ENCODE measurements around the gene ACIN1. TPM values are rescaled to one million over a fixed set of nuclear protein-coding genes. Genes with fewer than 3 reads are reported as not detected.

Gene ACIN1
- total RNA-seq, 1 donor from 2014 or later, result 64.6 TPM

DNA sequence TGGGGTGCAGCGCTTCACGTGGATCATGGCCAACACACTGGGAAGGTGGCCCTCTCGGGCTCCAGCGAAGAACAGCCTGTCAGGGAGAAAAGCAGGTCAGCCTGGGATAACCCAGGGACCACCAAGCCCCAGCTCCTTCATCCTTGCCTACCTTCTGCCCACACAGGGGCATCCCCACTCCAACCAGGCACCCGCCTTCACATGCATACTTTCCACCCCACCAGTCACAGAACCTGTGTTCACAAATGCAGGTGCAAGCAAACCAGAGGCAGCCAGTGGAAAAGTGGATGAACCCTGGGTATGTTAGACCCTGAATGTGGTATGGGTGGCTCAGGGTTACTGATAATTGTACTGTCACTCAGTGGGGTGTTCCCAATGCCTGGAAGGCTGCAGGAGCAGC, 36.5 kb upstream of the ACIN1 start:
- intact Hi-C loops (cut with micrococcal nuclease), result no loop called here
- no peak for DNase-seq
- no peak overlapping the region for H3K27ac ChIP-seq (replicated peaks)

GRCh38 chr14:23130871-23131270, 35.9 kb upstream of the ACIN1 start:
- no peak overlapping the region for H3K4me3 ChIP-seq
- no peak for DNase-seq
- intact Hi-C loops (cut with micrococcal nuclease), result no loop called here
- TF ChIP-seq, protein P1, sequence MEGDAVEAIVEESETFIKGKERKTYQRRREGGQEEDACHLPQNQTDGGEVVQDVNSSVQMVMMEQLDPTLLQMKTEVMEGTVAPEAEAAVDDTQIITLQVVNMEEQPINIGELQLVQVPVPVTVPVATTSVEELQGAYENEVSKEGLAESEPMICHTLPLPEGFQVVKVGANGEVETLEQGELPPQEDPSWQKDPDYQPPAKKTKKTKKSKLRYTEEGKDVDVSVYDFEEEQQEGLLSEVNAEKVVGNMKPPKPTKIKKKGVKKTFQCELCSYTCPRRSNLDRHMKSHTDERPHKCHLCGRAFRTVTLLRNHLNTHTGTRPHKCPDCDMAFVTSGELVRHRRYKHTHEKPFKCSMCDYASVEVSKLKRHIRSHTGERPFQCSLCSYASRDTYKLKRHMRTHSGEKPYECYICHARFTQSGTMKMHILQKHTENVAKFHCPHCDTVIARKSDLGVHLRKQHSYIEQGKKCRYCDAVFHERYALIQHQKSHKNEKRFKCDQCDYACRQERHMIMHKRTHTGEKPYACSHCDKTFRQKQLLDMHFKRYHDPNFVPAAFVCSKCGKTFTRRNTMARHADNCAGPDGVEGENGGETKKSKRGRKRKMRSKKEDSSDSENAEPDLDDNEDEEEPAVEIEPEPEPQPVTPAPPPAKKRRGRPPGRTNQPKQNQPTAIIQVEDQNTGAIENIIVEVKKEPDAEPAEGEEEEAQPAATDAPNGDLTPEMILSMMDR (IDR thresholded peaks at IDR 0.05; ENCODE audit: borderline replicate concordance), result no peak
- no peaks in the 10 kb centered on the region for H3K27me3 ChIP-seq (ENCODE audit: low read depth)
- no peaks in the 10 kb centered on the region for H3K9me3 ChIP-seq (replicated peaks)
- peaks cover 20% of the 10 kb centered on the region for H3K4me1 ChIP-seq
- no peak overlapping the region for H3K27ac ChIP-seq (replicated peaks)
- peaks cover 28% of the 10 kb centered on the region for H3K36me3 ChIP-seq

More for the DNA sequence above, 36.5 kb upstream of the ACIN1 start:
- TF ChIP-seq, protein P1 (IDR thresholded peaks at IDR 0.05; ENCODE audit: borderline replicate concordance), result no peak
- Histone ChIP-seq H3K4me1 (peaks cover 18% of the 10 kb centered on the region), H3K36me3 (peaks cover 31% of the 10 kb centered on the region), H3K4me3 (no peak overlapping the region), H3K27me3 (ENCODE audit: low read depth) (no peaks in the 10 kb centered on the region), H3K9me3 (replicated peaks) (no peaks in the 10 kb centered on the region)

- Histone ChIP-seq H3K4me3 (no peak overlapping the region), H3K36me3 (peaks cover 22% of the 10 kb centered on the region), H3K27me3 (ENCODE audit: low read depth) (no peaks in the 10 kb centered on the region), H3K27ac (replicated peaks) (no peak overlapping the region), H3K9me3 (replicated peaks) (no peaks in the 10 kb centered on the region), H3K4me1 (peaks cover 23% of the 10 kb centered on the region)
- TF ChIP-seq, protein P1 (IDR thresholded peaks at IDR 0.05; ENCODE audit: borderline replicate concordance), result no peak
- no peak for DNase-seq
- intact Hi-C loops (cut with micrococcal nuclease), result no loop called here
These were observed 34.9 kb upstream of the ACIN1 start for GRCh38 chr14:23129759-23130316.

- H3K27ac ChIP-seq (replicated peaks), result no peak overlapping the region
These were observed 34.2 kb upstream of the ACIN1 start for GRCh38 chr14:23128969-23129758.

GRCh38 chr14:23127861-23128260, 32.9 kb upstream of the ACIN1 start:
- intact Hi-C loops (cut with micrococcal nuclease), result no loop called here
- H3K27ac ChIP-seq (replicated peaks), result no peak overlapping the region
- DNase-seq, result no peak
- H3K9me3 ChIP-seq (replicated peaks), result no peaks in the 10 kb centered on the region
- H3K36me3 ChIP-seq, result peaks cover 22% of the 10 kb centered on the region
- TF ChIP-seq, protein P1 (IDR thresholded peaks at IDR 0.05; ENCODE audit: borderline replicate concordance), result no peak
- no peak overlapping the region for H3K4me3 ChIP-seq
- peaks cover 33% of the 10 kb centered on the region for H3K4me1 ChIP-seq
- H3K27me3 ChIP-seq (ENCODE audit: low read depth), result no peaks in the 10 kb centered on the region

More at GRCh38 chr14:23128969-23129758, 34.2 kb upstream of the ACIN1 start:
- intact Hi-C loops (cut with micrococcal nuclease), result no loop called here
- H3K36me3 ChIP-seq, result peaks cover 22% of the 10 kb centered on the region
- no peak overlapping the region for H3K4me3 ChIP-seq
- no peaks in the 10 kb centered on the region for H3K9me3 ChIP-seq (replicated peaks)
- TF ChIP-seq, protein P1 (IDR thresholded peaks at IDR 0.05; ENCODE audit: borderline replicate concordance), result no peak
- peaks cover 23% of the 10 kb centered on the region for H3K4me1 ChIP-seq
- H3K27me3 ChIP-seq (ENCODE audit: low read depth), result no peaks in the 10 kb centered on the region
- DNase-seq, result no peak
